ENCODE results near the gene CTDNEP1. TPM values are rescaled to one million over a fixed set of nuclear protein-coding genes. Genes with fewer than 3 reads are reported as not detected.

The CTDNEP1 gene
- total and polyA plus RNA-seq, 2 of the 4 experiments (the other 2 are of a cell fraction) = 23.8 to 132 TPM

GRCh38 chr17:7208754-7209460 is 42.6 kb downstream of the CTDNEP1 start:
- WGBS, 2 experiments (ENCODE audit: extremely low coverage in 2 of 2, insufficient read length in 1 of 2) = 45% methylated on average over 2 of the region's 9 CpGs; no CpG with 5 or more reads in 1 of the 2 experiments
- H4K91ac ChIP-seq (ENCODE audit: insufficient read depth, low read depth, low read length) = no peak overlapping the region

More at GRCh38 chr17:7208754-7209460, 42.6 kb downstream of the CTDNEP1 start:
- no peaks in the 10 kb centered on the region for H3K9me3 ChIP-seq (ENCODE audit: control insufficient read depth, insufficient read depth, low read length)
- peaks cover 10% of the 10 kb centered on the region for H3K4me1 ChIP-seq (ENCODE audit: control insufficient read depth, insufficient read depth, low read length)
- BruUV-seq (replicated peaks) = no TSS peak
- H3K27ac ChIP-seq (ENCODE audit: insufficient read depth, low read length) = no peak overlapping the region
- H3K4ac ChIP-seq (ENCODE audit: low read depth, low read length) = no peak overlapping the region
- H3K4me3 ChIP-seq (ENCODE audit: insufficient read depth, low read depth, low read length) = no peak overlapping the region
- H2BK5ac ChIP-seq (ENCODE audit: low read depth, low read length, poor library complexity, severe bottlenecking) = no peak overlapping the region
- no peak overlapping the region for H4K5ac ChIP-seq (ENCODE audit: low read depth, low read length)
- no peak overlapping the region for H2AK5ac ChIP-seq (ENCODE audit: low read depth, low read length)
- ATAC-seq (ENCODE audit: low read depth) = no peak
- peaks cover 17% of the 10 kb centered on the region for H3K9me1 ChIP-seq (ENCODE audit: insufficient read depth, low read length)
- H3K27me3 ChIP-seq (ENCODE audit: control insufficient read depth, insufficient read depth, low read length) = no peaks in the 10 kb centered on the region
- no peak overlapping the region for H2BK120ac ChIP-seq (ENCODE audit: low read depth, low read length)
- H3K14ac ChIP-seq (replicated peaks; ENCODE audit: low read depth, low read length) = no peak overlapping the region
- TF ChIP-seq NFE2L2 (IDR thresholded peaks at IDR 0.05; ENCODE audit: low read depth, low read length) = no peak
- no peak for TF ChIP-seq CTCF (conservative IDR thresholded peaks at IDR 0.05; ENCODE audit: low read depth, low read length)
- TF ChIP-seq FOS (IDR thresholded peaks at IDR 0.05; ENCODE audit: low read depth, low read length) = no peak
- no peak for TF ChIP-seq USF2 (IDR thresholded peaks at IDR 0.05; ENCODE audit: low read depth, low read length)
- no peak for TF ChIP-seq RFX5 (IDR thresholded peaks at IDR 0.05; ENCODE audit: low read depth, low read length)
- TF ChIP-seq POLR2A (IDR thresholded peaks at IDR 0.05; ENCODE audit: low read depth, low read length) = no peak
- TF ChIP-seq CHD1 (IDR thresholded peaks at IDR 0.05; ENCODE audit: low read depth, low read length) = no peak
- TF ChIP-seq MXI1 (IDR thresholded peaks at IDR 0.05; ENCODE audit: borderline replicate concordance, low read depth, low read length) = no peak
- no peak for TF ChIP-seq BHLHE40 (IDR thresholded peaks at IDR 0.05; ENCODE audit: low read depth, low read length)
- TF ChIP-seq SMC3 (IDR thresholded peaks at IDR 0.05; ENCODE audit: low read depth, low read length) = no peak
- ChIA-PET CTCF (no interaction called here), POLR2A (ENCODE audit: unreplicated experiment) (no interaction called here)
- intact Hi-C loops (cut with micrococcal nuclease) = no loop called here
- H3K23ac ChIP-seq (ENCODE audit: low read depth, low read length) = no peak overlapping the region
- in situ Hi-C loops (cut with MboI; ENCODE audit: low sequenced_read_pairs) = no loop called here
- H3K4me2 ChIP-seq (ENCODE audit: low read depth, low read length) = no peak overlapping the region
- dilution Hi-C loops (cut with HindIII; ENCODE audit: low sequenced_read_pairs, unreplicated experiment) = no loop called here
- no peak overlapping the region for H2BK20ac ChIP-seq (ENCODE audit: low read depth, low read length)
- H3K9ac ChIP-seq (ENCODE audit: low read depth, low read length) = no peak overlapping the region
- peaks cover 10 to 83% of the 10 kb centered on the region in 2 experiments for H3K79me1 ChIP-seq (ENCODE audit: low read depth in 1 of 2, low read length in 2 of 2)
- H2AFZ ChIP-seq (replicated peaks; ENCODE audit: low read length, poor library complexity) = no peak overlapping the region
- no peak overlapping the region for H3K56ac ChIP-seq (ENCODE audit: extremely low read depth, insufficient read depth, low read length)
- no peak overlapping the region for H4K8ac ChIP-seq (ENCODE audit: low read depth in 2 of 2, low read length in 2 of 2)
- peaks cover 2% of the 10 kb centered on the region for H3K36me3 ChIP-seq (ENCODE audit: control insufficient read depth, insufficient read depth, low read length)
- peaks cover 70% of the 10 kb centered on the region for H4K20me1 ChIP-seq (ENCODE audit: insufficient read depth, low read length)
- H2BK15ac ChIP-seq (ENCODE audit: low read depth, low read length) = no peak overlapping the region
- no peak overlapping the region for H2AK9ac ChIP-seq (replicated peaks; ENCODE audit: low read depth, low read length, poor library complexity)
- no peak for DNase-seq
- no peak overlapping the region for H3K18ac ChIP-seq (ENCODE audit: low read depth, low read length)
